ENCODE results near the gene BCKDHB.
A peak's percentile ranks its signal among the peaks of the same experiment; 100 is the strongest.

Gene BCKDHB

DNA sequence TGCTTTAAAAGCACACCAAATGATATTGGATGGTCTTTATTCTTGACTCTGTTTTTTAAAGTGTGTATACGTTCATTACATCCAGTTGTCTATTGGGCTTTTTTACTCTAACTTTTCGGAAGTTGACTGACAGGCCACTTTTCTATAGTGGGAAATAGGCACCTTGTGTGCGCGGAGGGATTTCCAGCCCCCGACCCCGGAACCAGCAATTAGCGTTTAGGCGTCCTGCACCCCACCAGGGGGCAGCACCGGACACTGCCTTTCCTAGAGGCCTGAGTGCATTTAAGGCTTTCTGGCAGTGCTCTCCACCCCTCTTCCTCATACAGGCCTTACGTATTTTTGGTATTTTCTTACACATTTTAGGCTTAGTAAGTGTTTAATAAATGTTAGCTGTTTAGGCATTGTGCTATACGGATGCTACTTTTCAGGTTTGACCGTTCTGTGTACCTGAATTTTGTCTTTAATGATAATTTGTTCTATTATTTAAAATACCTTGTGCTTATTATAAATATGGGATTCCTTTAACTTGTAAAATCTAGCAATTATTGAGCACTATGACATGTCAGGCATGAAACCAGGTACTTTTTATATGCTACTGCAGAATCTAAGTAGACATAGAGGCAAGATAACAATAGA is 231.8 kb downstream of the BCKDHB start:
- TF ChIP-seq, protein P1, sequence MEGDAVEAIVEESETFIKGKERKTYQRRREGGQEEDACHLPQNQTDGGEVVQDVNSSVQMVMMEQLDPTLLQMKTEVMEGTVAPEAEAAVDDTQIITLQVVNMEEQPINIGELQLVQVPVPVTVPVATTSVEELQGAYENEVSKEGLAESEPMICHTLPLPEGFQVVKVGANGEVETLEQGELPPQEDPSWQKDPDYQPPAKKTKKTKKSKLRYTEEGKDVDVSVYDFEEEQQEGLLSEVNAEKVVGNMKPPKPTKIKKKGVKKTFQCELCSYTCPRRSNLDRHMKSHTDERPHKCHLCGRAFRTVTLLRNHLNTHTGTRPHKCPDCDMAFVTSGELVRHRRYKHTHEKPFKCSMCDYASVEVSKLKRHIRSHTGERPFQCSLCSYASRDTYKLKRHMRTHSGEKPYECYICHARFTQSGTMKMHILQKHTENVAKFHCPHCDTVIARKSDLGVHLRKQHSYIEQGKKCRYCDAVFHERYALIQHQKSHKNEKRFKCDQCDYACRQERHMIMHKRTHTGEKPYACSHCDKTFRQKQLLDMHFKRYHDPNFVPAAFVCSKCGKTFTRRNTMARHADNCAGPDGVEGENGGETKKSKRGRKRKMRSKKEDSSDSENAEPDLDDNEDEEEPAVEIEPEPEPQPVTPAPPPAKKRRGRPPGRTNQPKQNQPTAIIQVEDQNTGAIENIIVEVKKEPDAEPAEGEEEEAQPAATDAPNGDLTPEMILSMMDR (IDR thresholded peaks at IDR 0.05; ENCODE audit: low read depth, low read length), result peak; percentile 70
- no peak overlapping the region for H3K4me3 ChIP-seq (replicated peaks in 1 of 2; ENCODE audit: low read depth in 2 of 2, low read length in 2 of 2)
- peak; percentile 62 to 70 for DNase-seq (ENCODE audit: low read depth in 2 of 2)

DNA sequence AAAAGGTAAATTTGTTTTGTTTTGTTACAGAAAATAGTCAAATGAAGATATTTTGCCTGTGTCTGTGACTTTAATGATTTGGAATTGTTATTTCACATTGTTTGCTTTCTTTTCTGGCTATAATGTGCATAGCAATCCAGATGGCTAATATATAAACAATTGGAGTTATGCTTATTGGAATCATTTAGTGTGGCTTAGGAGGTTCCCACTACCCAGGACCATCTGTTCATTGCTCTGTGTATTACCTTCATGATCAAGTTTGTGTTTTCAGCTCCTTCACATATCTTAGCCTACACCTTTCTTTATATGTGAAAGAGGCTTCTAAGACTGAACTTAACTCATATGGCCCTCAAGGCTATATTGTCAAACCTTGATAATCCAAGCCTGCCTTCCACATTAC is 232.9 kb downstream of the BCKDHB start:
- TF ChIP-seq, protein P1 (IDR thresholded peaks at IDR 0.05; ENCODE audit: low read depth, low read length), result no peak
- H3K4me3 ChIP-seq (replicated peaks in 1 of 2; ENCODE audit: low read depth in 2 of 2, low read length in 2 of 2), result no peak overlapping the region
- DNase-seq (ENCODE audit: low read depth in 2 of 2), result no peak

- TF ChIP-seq, protein P1 (IDR thresholded peaks at IDR 0.05; ENCODE audit: low read depth, low read length), result no peak
- H3K4me3 ChIP-seq (replicated peaks in 1 of 2; ENCODE audit: low read depth in 2 of 2, low read length in 2 of 2), result no peak overlapping the region
- no peak for DNase-seq (ENCODE audit: low read depth in 2 of 2)
These were observed 233.8 kb downstream of the BCKDHB start for GRCh38 chr6:80340280-80340679.

DNA sequence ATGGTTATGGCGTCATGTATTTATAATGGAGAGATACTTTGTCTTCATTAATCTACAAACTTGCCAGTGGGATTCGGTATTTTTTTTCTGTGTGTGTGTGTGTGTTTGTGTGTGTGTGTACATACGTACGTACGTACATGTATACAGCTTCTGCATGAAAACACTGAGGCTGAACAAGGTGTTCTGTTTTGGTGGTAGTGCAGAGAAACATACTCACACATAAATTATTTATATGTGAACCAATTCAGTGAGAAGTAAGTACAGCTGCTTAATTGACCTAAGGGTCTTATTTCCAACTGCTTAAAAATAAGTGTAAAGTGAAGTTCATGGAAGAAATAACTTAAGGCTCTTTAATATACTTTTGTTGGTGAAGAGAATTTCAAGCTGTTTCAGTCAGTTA is 234.2 kb downstream of the BCKDHB start:
- DNase-seq (ENCODE audit: low read depth in 2 of 2), result no peak
- TF ChIP-seq, protein P1 (IDR thresholded peaks at IDR 0.05; ENCODE audit: low read depth, low read length), result no peak
- H3K4me3 ChIP-seq (replicated peaks in 1 of 2; ENCODE audit: low read depth in 2 of 2, low read length in 2 of 2), result no peak overlapping the region

- H3K4me3 ChIP-seq (replicated peaks in 1 of 2; ENCODE audit: low read depth in 2 of 2, low read length in 2 of 2), result no peak overlapping the region
- TF ChIP-seq, protein P1 (IDR thresholded peaks at IDR 0.05; ENCODE audit: low read depth, low read length), result no peak
- peak; percentile 15 to 60 for DNase-seq (ENCODE audit: low read depth in 2 of 2)
These were observed 234.9 kb downstream of the BCKDHB start for GRCh38 chr6:80341330-80341729.

- TF ChIP-seq, protein P1 (IDR thresholded peaks at IDR 0.05; ENCODE audit: low read depth, low read length), result no peak
- no peak overlapping the region for H3K4me3 ChIP-seq (replicated peaks in 1 of 2; ENCODE audit: low read depth in 2 of 2, low read length in 2 of 2)
- DNase-seq (ENCODE audit: low read depth in 2 of 2), result peak in 1 of 2 donors; percentile 24
These were observed 237.0 kb downstream of the BCKDHB start for GRCh38 chr6:80343511-80343910.

- no peak for DNase-seq (ENCODE audit: low read depth in 2 of 2)
- H3K4me3 ChIP-seq (replicated peaks in 1 of 2; ENCODE audit: low read depth in 2 of 2, low read length in 2 of 2), result no peak overlapping the region
- TF ChIP-seq, protein P1 (IDR thresholded peaks at IDR 0.05; ENCODE audit: low read depth, low read length), result no peak
These were observed 240.6 kb downstream of the BCKDHB start for GRCh38 chr6:80347101-80347500.

Data from cardiac fibroblast (primary cell).